GOT3 (cell line): Measurements from ENCODE around the gene HS6ST1.
A peak's percentile ranks its signal among the peaks of the same experiment; 100 is the strongest.

Experiments
- DNase-seq: peaks from one replicate; lab custom pipeline; 2025; ENCODE audit warnings: mixed read lengths; lab: John Stamatoyannopoulos, UW

HS6ST1 gene

DNA sequence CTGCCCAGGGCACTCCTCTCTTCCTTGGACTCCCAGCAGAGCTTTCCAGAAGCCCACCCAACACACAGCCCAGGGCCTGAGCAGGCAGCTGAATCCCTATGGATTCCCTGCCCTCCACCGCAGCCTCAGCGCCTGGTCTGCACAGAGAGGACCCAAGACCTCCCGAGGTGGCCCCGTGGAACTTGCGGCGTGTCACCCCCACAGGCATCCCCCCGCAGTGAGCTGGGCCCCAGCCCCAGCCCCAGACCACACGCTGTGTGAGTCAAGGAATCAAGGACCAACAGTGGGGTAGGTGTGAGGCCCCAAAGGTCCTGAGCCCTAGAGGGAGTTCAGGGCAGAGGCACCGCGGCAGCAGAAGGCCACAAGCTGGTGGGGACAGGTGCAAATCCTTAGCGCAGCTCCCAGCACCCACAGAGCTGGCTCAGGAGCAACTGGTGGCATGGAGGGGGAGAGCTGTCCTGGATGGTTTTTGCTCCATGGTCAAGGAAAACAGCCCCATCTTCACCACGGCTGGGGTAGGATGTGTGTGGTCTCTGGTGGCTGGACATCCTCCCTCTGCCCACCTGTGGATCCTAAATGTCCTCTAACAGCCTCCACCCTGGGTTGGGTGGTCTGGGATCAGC lies 8.5 kb downstream of the HS6ST1 start:
- DNase-seq: no peak

DNA sequence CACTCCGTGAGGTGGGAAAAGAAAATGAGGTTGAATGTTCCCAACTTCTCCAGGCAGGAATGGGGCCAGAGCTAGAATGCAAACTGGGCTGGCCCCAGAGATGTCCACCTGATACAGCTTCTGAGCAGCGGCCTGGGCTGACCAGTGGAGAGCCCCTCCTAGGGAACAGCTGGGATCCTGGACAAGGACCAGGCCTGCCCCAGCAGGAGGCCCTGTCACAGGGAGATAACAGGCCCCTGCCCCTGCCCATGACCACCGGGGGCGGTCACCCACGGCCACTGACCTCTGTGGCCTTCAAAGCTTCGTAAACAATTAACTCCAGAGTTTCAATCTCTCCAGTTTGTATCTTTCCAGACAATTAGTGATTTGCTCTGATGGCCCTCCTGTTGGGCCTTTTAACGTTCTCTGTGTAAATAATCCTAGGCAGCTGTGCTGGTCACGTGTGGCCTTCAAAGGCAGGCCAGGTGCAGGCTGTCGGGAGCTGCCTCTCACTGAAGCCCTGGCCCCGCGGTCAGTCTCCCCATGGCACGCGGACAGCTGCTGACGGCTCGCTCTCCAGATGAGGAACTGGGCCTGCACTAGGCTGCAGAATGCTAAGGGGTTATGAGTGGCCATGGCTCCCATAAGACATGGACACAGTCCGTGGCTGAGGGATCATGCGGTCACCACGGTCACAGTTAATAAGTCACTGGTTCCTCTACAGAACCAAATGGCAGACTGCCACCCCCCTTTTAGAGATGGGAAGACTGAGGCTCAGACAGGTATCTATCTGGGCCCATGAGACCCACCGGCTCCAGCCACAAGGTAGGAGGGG lies 9.2 kb downstream of the HS6ST1 start:
- DNase-seq: no peak

DNA sequence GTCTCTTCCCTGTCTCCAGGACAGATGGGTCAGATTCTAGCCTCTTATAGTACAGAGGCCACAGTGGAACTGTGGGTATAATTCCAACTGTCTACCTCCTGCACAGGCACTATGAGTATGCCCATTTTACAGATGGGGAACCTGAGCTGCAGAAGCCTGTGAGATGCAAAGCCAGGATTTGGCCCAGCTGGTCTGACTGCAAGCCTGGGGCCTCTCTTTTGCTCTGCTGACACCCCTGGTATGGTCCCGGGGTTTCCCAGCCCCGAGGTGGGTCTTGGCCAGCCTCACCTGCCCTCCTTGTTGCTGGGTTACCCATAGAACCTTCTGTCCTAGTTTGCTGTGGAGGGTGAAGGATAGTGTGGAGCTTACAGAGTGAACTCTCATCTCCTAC lies 9.8 kb downstream of the HS6ST1 start:
- DNase-seq: no peak

DNA sequence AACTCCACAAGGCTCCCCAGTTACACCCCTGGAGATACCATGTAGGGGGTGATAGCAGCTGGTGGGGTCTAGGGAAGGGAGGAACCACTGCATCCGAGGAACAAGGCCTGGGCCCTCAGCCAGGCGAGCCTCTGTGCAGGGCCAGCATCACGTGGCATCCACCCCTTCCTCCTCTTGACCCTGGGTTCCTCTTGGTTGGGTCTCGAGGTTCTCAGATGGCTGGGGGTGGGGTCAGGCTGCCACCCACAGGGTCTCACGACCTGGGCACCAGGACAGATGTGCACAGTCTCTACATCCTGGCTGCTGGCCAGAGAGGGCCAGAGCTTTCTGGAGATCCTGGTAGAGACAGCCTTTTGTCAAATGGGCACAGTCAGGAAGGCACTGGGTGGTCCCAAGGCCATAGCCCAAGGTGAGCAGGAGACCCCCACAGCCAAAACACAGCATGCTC lies 10.4 kb downstream of the HS6ST1 start:
- no peak for DNase-seq

DNA sequence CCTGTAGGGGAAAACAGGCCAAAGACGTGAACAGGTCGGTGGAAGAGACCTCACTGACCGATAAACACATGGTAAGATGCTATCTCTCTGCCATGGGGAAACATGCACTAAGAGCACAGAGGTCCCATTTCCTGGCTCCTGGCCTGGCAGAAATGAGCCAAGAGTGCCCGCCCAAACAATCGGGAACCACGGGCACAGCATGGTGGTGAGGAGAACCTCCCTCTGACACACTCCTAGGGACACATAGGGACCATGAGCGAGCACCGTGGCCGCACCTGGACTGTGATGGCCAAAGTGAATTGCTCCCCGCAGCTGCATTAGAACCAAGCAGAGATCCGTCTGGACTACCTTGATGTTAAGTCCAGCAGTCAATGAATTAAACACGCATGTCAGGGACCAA lies 11.1 kb downstream of the HS6ST1 start:
- no peak for DNase-seq

DNA sequence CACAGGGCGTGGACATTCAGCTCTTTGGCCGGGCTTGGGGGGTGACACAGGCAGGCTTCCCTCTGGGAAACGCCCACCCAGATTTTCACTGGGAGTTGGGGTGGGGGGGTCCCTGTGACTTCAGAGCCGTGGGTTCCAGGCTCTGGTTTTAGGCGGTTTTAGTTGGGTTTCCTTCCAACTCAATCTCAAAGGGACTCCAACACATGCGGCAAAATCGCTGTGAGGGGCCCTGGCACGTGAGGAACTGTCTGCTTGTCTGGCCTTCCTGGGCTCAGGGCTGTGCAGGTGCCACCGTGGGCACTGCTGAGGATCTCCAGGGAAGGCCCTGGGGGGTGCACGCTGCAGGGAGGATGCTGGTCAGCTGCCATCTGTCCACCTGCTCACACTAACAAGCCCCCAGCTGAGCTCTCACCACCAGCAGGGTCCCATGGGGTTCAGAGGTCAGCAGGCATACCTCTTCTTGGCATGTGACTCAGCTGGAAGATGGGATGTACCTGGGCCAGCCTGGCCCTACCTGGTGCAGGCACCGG lies 11.7 kb downstream of the HS6ST1 start:
- no peak for DNase-seq

DNA sequence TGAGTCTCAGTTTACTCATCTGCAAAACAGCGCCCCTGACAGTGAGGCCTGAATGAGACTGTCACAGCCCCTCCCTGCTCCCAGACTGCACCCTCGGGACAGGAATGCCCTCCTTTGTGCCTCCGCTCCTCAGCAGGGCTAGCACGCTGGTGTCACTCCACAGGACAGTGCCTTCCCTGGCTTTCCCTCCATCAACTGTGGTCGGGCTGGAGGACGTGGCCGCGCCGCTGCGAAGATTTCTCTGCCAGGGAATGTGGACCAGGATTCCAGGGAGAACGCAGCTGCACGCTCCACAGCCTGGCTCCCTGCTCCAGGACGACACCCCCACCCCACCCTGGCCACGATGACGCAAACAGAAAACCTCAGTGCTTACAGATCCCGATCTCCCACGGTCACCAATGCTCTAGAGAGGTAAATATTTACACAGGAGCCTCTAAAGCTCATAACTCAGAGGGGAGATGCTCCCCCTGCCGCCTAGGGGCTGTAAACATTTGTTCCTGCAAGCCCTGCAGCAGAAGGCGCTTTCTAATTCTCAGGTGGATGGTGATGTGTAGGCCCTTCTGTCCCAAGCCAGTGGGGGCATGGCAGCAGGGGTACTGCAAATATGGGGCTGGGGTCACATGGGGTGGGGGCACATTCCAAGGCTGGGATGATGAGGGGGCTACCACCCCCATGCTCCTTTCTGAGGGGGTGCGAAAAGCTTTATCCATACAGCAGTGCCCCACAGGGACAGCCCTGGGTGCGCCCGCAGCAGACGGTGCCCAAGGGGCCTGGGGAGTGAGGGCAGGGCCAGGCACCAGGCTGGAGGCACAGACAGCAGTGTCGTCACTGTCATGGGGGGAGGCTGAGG lies 12.4 kb downstream of the HS6ST1 start:
- DNase-seq: no peak

DNA sequence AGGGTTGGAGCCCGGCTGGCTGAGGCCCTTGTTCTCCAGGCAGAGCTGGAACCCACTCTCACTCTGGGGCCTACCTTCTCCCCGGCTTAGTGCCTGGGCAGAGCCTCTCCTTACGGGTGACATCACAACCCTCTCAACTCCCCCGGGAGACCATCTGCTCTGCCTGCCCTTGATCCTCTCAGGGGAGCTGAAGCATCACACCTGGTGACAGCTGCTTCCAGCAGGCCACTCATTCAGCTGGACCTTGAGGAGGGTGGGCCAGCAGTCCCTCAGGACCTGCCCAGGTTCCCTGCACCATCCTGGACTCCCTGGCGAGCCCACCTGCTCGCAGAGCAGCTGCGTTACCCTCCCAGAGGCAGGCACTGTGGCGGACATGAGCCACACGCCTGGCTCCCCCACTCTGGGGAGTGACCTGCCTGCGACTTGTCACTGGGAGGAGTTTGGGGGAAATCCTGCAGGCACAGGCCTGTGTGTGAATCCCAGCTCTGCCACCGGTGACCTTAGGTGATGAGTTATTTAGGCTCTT lies 13.1 kb downstream of the HS6ST1 start:
- DNase-seq: no peak

DNA sequence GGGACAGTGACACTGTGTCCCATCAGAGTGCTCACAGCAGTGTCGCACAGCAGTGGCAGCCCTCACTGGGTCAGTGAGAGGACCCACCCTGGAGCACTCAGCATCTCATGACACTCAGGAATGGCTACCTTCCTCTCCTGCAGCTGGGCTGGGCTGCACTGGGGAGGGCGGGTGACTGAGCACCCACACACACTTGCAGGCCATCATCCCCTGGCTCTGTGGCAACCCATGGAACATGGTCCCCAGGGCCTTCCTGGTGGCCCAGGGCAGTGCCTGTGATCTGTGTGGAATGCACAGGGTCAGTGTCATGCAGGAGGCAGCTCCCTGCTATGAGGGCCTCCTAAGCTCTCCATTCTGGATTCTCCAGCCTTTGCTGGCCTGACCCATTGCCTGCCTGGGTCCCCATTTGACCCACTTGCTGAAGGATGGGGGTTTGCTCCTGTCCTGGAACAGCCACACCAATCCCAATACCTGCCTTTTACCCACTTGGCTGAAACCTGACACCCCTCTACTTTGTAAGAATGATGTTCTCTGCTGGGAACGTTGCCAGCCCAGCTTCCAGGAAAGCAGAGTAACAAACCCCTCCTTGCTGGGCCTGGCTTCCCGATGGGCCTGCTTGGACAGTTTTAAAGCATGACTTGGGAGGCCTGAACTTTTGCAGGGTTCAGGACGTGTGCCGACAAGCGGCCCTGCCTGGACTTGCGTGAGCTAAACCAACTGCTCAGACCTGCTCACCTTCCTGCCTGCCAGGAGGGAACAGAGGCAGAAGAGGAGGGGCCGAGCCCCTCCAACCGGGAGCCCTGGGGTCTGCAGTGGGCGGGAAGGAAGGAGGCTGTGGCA lies 13.7 kb downstream of the HS6ST1 start:
- no peak for DNase-seq

DNA sequence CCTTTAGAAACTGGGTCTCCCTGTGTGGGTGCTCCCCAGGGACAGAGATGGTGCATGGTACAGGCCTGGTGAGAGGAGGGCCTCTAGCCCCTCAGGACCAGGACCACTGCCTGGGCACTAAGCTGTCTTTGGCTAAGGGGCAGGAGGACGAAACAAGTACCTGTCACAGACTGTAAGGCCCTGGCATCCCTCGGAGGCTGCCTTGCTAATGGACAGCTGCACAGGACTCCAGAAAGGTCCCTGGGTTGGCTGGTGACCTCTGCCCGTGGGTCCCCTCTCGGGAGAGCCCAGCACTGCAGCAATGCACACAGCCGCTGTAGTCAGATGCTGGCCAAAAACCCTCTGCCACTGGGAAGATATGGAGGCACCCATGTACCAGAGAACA lies 14.3 kb downstream of the HS6ST1 start:
- no peak for DNase-seq

DNA sequence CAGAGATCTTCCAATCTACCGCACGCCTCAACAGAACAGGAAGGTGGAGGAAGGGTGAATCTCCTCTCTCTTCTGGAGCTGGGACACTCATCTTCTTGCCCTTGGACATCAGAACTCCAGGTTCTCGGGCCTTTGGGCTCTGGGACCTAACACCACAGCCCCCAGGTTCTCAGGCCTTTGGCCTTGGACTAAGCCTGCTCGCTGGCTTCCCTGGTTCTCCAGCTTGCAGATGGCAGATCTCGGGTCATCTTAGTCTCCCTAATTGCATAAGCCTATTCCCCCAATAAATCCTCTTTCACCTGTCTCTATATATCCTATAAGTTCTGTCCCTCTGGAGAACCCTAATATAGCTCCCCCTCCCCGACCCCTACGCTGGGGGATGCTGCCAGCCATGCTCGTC lies 14.8 kb downstream of the HS6ST1 start:
- DNase-seq: no peak

DNA sequence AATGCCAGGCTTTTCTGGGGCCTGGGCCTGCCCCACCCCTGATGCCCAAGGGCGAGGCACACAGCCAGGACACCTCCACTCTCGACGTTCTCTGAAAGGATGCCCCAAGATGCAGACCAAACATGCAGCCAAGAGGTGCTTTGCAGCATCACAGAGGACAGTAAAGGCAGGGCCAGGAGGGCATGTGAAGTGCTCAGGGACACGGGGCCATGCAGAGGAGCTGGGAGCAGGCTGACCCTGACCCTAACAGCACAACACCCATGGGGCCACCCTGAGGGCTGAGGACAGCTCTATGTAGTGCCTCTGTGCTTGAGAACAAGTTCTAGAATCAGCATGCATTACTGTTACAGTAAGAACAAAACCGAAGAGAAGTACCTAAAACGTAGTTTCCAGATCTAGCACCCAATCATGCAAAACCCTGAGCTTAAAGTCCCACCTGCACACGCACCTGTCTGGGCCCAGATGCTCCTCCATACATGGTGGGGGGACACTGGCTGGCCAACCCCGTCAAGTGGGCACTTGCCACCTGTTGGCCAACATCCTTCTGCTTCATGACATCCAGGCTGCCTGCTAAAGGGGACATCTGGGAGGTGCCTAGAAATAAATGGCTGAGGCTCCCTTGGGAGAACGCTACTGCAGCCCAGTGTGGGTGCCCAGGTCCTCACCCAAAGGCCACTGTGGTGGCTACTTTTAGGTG lies 15.4 kb downstream of the HS6ST1 start:
- no peak for DNase-seq

DNA sequence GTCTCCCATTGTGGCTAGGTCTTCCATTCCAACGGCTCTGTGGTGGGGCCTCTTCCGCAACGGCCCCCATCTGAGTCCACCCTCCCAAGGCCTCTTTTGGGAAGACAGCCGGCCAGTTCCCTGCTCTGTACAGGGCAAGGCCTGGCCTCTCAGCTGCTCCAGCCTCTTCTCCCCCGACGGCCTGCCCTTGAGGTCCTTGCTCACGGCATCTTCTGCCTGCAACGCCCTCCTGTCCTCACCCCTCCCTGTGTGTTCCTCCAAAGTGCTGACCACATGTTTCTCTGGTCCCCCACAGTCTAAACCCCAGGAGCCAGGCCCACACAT lies 16.0 kb downstream of the HS6ST1 start:
- DNase-seq: no peak

DNA sequence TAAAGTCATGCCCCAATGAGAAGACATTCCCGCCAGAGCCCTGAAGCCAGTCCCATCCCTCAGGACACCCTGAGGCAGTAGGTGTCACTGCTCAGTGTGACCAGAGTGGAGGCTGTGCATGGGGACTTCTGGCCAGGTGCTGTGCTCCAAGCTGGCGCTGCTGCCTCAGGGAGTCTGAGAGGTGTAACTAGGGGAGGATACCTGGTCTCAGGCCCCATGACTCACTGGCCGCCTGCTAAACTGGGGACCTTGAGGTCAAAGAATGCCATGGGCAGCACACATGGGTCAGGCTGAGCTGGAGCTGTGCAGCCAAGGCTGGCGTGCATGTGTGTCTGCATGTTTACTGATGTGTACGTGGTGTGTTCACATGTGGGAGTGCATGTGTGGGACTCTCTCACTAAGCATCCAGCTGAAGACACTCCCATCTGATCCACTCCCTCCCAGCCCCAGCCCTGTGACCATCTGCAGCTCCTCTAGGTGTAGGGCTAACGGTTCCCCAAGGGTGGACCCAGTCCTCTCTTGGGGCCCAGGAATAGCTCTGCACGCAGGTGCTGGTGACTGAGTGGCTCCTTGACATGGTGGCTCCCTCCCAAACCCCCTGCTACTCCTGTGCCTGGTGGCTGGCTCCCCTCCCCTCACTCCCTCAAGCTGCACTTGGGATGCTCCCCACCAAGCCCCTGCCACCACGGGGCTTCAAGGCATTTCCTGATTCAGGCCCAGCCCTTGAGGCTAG lies 16.5 kb downstream of the HS6ST1 start:
- DNase-seq: no peak

DNA sequence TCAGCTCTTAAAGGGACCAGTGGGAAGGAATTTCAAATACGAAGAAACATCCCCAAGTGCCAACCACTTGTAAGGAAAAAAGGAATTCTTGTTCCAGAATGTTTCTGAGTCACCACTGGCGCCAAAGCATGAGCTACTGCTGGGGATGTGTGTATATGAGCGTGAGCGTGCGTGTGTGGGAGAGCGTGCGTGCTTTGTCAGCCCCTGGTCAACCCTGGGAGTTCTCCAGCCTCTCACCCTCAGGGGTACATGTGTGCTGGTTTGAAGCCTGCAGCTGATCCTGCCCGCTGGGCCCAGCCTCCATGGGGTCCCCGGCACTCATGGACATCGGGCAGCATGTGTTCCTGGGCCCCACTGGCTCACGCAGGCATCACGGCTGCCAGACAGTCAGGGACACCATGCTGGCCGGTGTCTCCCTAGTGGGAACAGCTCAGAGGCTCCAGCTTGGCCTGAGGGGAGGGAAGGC lies 17.1 kb downstream of the HS6ST1 start:
- peak; percentile 38 for DNase-seq

DNA sequence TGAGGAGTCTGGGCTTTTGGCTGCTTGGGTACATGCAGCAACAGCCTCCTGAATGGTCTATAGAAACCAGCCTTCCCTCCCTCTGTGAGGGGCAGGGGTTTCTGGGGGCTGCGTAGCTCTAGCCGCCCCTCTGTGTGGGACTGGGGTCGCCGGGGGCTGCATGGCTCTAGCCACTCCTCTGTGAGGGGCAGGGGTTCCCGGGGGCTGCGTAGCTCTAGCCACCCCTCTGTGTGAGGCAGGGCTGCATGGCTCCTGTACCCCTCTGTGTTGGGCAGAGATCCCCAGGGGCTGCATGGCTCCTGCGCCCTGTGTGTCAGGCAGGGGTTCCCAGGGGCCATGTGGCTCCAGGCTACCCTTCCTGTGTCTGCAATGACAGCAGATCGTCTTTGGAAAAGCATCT lies 17.6 kb downstream of the HS6ST1 start:
- no peak for DNase-seq

DNA sequence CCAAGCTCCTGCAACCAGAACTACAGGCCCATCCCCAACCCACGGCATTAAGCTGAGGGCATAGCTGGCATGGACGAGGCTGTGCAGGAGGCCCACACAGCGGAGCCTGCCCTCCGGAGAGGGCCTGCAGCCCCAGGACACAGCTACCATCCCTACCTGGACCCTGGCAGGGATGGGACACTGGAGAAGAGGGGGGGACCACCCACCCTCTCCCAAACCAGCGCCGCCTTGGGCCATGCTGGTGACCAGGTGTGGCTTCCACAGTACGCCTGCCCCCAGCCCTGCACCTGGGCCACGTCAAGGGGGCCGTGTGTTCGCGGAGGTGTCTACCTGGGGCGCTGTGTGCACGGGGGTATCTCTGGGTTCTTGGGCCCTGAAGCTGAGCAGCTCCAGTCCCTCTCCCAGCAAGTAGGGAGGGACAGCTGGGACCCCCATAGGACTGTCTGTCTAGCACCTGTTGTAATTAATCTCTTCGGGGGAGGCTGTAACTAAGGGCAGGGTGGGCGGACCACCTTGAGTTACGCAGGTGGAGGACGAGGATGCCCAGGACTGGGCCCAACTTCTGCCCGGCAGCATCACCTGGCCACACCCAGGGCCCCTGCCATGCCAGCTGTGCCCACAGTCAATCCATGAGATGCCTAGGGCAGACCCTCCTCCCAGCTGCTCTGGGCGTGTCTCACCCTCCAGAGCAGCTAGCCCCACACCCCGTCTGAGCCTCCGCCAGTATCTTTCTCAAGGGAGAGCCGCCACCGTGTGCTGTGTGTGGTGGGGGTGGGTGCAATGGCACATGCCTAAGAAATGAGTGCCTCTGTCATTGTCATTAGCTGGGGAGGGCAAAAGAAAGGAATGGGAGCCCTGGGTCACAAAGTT lies 18.3 kb downstream of the HS6ST1 start:
- DNase-seq: no peak

DNA sequence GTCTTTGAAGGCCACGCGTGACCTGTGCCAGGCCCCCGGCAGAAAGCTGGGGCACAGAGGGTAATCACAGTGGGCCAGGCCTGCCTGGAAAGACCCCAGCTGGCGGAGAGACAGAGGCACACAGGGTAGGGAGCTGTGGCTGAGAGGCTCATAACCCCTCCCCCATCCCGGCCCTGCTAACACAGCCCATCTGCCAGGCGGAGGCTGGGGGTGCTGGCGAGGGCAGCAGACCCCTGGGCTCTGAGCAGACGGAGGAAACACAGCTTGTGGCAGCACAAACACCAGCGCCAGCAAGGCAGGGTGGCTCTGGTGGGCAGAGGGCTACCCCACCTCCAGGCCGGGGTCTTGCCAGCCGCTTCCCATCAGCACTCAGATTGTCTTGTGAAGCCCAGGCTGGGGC lies 19.0 kb downstream of the HS6ST1 start:
- no peak for DNase-seq

DNA sequence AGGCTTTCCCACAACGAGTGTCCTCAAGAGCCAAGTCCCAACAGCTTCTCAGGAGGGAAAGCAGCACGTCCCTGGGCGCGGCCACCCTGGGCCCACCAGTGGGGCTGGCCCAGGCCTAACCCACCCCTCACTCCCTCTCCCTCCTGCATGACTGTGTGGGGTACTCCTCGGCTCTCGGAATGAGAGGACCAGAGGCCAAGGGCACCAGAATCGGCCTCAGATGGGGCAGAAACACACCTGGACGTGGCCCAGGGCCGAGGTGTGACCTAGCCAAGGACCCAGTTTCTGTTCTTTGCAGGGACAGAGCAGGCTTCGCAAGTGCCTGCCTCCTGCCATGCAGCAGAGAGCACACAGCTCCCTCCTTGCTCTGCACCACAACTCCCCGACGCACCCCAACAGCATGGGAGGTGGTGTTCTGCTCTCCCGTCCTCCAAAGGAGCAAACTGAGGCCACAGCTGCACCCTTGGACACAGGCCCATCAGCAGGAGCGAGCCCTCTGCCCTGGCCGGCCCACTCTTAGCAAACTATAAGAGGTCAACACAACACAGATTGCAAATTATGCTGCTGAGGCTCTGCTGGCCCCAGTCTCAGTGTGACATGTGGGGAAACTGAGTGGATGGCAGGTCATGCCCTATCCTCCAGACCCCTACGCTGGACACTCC lies 19.7 kb downstream of the HS6ST1 start:
- DNase-seq: no peak
